Measurements from ENCODE around the gene SLC22A8. TPM values are rescaled to one million over a fixed set of nuclear protein-coding genes. Genes with fewer than 3 reads are reported as not detected.

SLC22A8 gene
- total RNA-seq, 1 donor = not detected

GRCh38 chr11:63012430-63012829 is 3.2 kb downstream of the SLC22A8 start:
- no peaks in the 10 kb centered on the region for H3K4me1 ChIP-seq (ENCODE audit: insufficient read depth, low read length)
- H3K79me2 ChIP-seq (ENCODE audit: insufficient read depth, low read length) = no peaks in the 10 kb centered on the region
- H3K4me2 ChIP-seq (ENCODE audit: insufficient read depth, low read length) = no peak overlapping the region
- no peaks in the 10 kb centered on the region for H4K20me1 ChIP-seq (ENCODE audit: insufficient read depth, low read length)
- no peak for DNase-seq (ENCODE audit: insufficient read length, low spot score, missing footprints)
- no peak overlapping the region for H3K27ac ChIP-seq (ENCODE audit: low read depth, low read length)
- H3K36me3 ChIP-seq (ENCODE audit: insufficient read depth, low read length) = no peaks in the 10 kb centered on the region
- H3K9me3 ChIP-seq (ENCODE audit: low read depth, low read length) = no peaks in the 10 kb centered on the region
- no peak overlapping the region for H2AFZ ChIP-seq (ENCODE audit: low read length)
- no peak for TF ChIP-seq CTCF (IDR thresholded peaks at IDR 0.05; ENCODE audit: extremely low read depth, low read depth, low read length)
- peaks cover 7% of the 10 kb centered on the region for H3K27me3 ChIP-seq (ENCODE audit: insufficient read depth, low read length)
- no peak overlapping the region for H3K4me3 ChIP-seq (ENCODE audit: insufficient read depth, low read length)

- H2AFZ ChIP-seq (ENCODE audit: low read length) = no peak overlapping the region
- H3K9me3 ChIP-seq (ENCODE audit: low read depth, low read length) = no peaks in the 10 kb centered on the region
- H4K20me1 ChIP-seq (ENCODE audit: insufficient read depth, low read length) = no peaks in the 10 kb centered on the region
- no peaks in the 10 kb centered on the region for H3K36me3 ChIP-seq (ENCODE audit: insufficient read depth, low read length)
- H3K27ac ChIP-seq (ENCODE audit: low read depth, low read length) = no peak overlapping the region
- H3K79me2 ChIP-seq (ENCODE audit: insufficient read depth, low read length) = no peaks in the 10 kb centered on the region
- H3K4me2 ChIP-seq (ENCODE audit: insufficient read depth, low read length) = no peak overlapping the region
- H3K27me3 ChIP-seq (ENCODE audit: insufficient read depth, low read length) = peaks cover 4% of the 10 kb centered on the region
- peak; percentile 8 for DNase-seq (ENCODE audit: insufficient read length, low spot score, missing footprints)
- no peak overlapping the region for H3K4me3 ChIP-seq (ENCODE audit: insufficient read depth, low read length)
- TF ChIP-seq CTCF (IDR thresholded peaks at IDR 0.05; ENCODE audit: extremely low read depth, low read depth, low read length) = no peak
- no peaks in the 10 kb centered on the region for H3K4me1 ChIP-seq (ENCODE audit: insufficient read depth, low read length)
Observed at GRCh38 chr11:63010934-63011439, 4.7 kb downstream of the SLC22A8 start.

GRCh38 chr11:63007920-63008319 is 7.7 kb downstream of the SLC22A8 start:
- TF ChIP-seq CTCF (IDR thresholded peaks at IDR 0.05; ENCODE audit: extremely low read depth, low read depth, low read length) = no peak
- Histone ChIP-seq H2AFZ (ENCODE audit: low read length) (no peak overlapping the region), H4K20me1 (ENCODE audit: insufficient read depth, low read length) (no peaks in the 10 kb centered on the region), H3K27ac (ENCODE audit: low read depth, low read length) (no peak overlapping the region), H3K36me3 (ENCODE audit: insufficient read depth, low read length) (no peaks in the 10 kb centered on the region), H3K9me3 (ENCODE audit: low read depth, low read length) (no peaks in the 10 kb centered on the region), H3K4me1 (ENCODE audit: insufficient read depth, low read length) (no peaks in the 10 kb centered on the region), H3K79me2 (ENCODE audit: insufficient read depth, low read length) (no peaks in the 10 kb centered on the region), H3K4me2 (ENCODE audit: insufficient read depth, low read length) (no peak overlapping the region), H3K27me3 (ENCODE audit: insufficient read depth, low read length) (no peaks in the 10 kb centered on the region), H3K4me3 (ENCODE audit: insufficient read depth, low read length) (no peak overlapping the region)
- peak; percentile 25 for DNase-seq (ENCODE audit: insufficient read length, low spot score, missing footprints)

- no peaks in the 10 kb centered on the region for H3K36me3 ChIP-seq (ENCODE audit: insufficient read depth, low read length)
- no peaks in the 10 kb centered on the region for H3K4me1 ChIP-seq (ENCODE audit: insufficient read depth, low read length)
- no peaks in the 10 kb centered on the region for H3K9me3 ChIP-seq (ENCODE audit: low read depth, low read length)
- H3K27me3 ChIP-seq (ENCODE audit: insufficient read depth, low read length) = no peaks in the 10 kb centered on the region
- no peaks in the 10 kb centered on the region for H3K79me2 ChIP-seq (ENCODE audit: insufficient read depth, low read length)
- DNase-seq (ENCODE audit: insufficient read length, low spot score, missing footprints) = no peak
- no peaks in the 10 kb centered on the region for H4K20me1 ChIP-seq (ENCODE audit: insufficient read depth, low read length)
- H3K4me3 ChIP-seq (ENCODE audit: insufficient read depth, low read length) = no peak overlapping the region
- no peak overlapping the region for H2AFZ ChIP-seq (ENCODE audit: low read length)
- no peak for TF ChIP-seq CTCF (IDR thresholded peaks at IDR 0.05; ENCODE audit: extremely low read depth, low read depth, low read length)
- no peak overlapping the region for H3K4me2 ChIP-seq (ENCODE audit: insufficient read depth, low read length)
- H3K27ac ChIP-seq (ENCODE audit: low read depth, low read length) = no peak overlapping the region
Observed at GRCh38 chr11:63001456-63001855, 14.2 kb downstream of the SLC22A8 start.
